ENCODE results near the gene ADAMTS16. TPM values are rescaled to one million over a fixed set of nuclear protein-coding genes. Genes with fewer than 3 reads are reported as not detected.
A peak's percentile ranks its signal among the peaks of the same experiment; 100 is the strongest.

Gene ADAMTS16
- total and polyA plus RNA-seq, 9 of the 15 experiments (the other 6 are each of a cell fraction or from before 2014, with no cell fraction given), result not detected

- no peak for TF ChIP-seq CUX1 (CRISPR knock-in tag; IDR thresholded peaks at IDR 0.05)
- no peak for TF ChIP-seq GTF2B (IDR thresholded peaks at IDR 0.05; ENCODE audit: extremely low read depth, insufficient read length)
- peak; percentile 85 for TF ChIP-seq VEZF1 (CRISPR knock-in tag; IDR thresholded peaks at IDR 0.05)
- TF ChIP-seq DNMT1 (IDR thresholded peaks at IDR 0.05), result no peak
- TF ChIP-seq TRIM24 (IDR thresholded peaks at IDR 0.05), result peak in 1 of 2 experiments; percentile 55; a peak in 2 of 4 replicates
- TF ChIP-seq PCBP1 (IDR thresholded peaks at IDR 0.05; ENCODE audit: low read depth, low read length, poor library complexity, severe bottlenecking), result no peak
- no peak for TF ChIP-seq ZNF212 (CRISPR knock-in tag; IDR thresholded peaks at IDR 0.05)
- peak; percentile 74 for TF ChIP-seq CEBPG (CRISPR knock-in tag; IDR thresholded peaks at IDR 0.05)
- TF ChIP-seq CEBPG (tag; conservative IDR thresholded peaks at IDR 0.05 in 1 of 2, IDR thresholded peaks at IDR 0.05 in 1 of 2), result peak; percentile 66 to 94
- TF ChIP-seq TFAP4 (CRISPR knock-in tag; IDR thresholded peaks at IDR 0.05; ENCODE audit: borderline replicate concordance), result no peak
- TF ChIP-seq ZNF277 (CRISPR knock-in tag; IDR thresholded peaks at IDR 0.05; ENCODE audit: borderline replicate concordance), result no peak
- TF ChIP-seq HNRNPK (IDR thresholded peaks at IDR 0.05; ENCODE audit: low read depth, low read length, poor library complexity, severe bottlenecking), result no peak
- TF ChIP-seq NCOR1 (IDR thresholded peaks at IDR 0.05), result no peak
- TF ChIP-seq ZBTB9 (CRISPR knock-in tag; IDR thresholded peaks at IDR 0.05), result no peak
- TF ChIP-seq ZKSCAN1 (IDR thresholded peaks at IDR 0.05; ENCODE audit: low read depth, low read length), result no peak
- TF ChIP-seq PPARD (CRISPR knock-in tag; IDR thresholded peaks at IDR 0.05), result no peak
These were observed 211.3 kb downstream of the ADAMTS16 start (continued) for GRCh38 chr5:5351288-5351979.
